Measurements from ENCODE around the gene NOP53.
A peak's percentile ranks its signal among the peaks of the same experiment; 100 is the strongest.

NOP53 gene

DNA sequence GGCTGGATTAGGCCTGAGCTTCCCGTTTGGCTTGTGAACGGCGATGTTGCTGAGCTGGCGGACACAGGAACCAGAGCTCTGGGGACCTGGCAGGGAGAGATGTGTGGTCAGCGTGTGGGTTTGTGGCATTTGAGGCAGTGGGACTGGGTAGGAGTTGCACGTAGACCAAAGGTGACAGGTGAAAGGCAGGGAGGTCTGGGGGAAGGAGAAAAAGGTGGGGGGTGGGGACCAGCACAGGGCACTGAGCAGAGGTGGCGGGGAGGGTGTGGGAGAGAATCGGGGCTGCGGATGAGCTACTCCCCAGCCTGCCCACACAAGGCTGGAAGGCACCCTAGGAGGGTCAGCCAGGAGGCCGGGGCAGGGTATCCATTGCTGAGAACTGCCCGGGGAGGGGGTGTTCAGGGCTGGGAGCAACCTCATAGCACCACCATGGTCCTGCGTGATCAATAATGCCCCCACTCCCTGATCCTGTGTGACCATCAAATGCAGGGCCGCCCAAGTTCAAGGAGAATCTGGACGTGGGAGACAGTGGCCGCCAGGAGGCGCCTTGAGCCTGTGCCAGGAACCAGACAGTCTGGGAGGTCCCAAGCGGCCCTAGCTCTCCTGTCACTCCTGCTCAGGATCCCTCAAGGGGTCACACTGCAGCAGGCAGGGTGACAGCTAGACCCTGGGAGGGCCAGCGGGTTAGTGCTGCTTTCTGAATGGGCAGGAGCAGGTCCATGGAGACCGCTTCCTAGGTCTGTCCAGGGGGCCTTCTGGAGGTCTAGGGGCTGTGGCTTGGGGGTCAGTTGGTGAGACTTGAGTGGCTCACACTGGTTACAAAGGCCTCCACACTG lies 20.4 kb downstream of the NOP53 start:
- H3K79me2 ChIP-seq (ENCODE audit: low read length) = no peaks in the 10 kb centered on the region

DNA sequence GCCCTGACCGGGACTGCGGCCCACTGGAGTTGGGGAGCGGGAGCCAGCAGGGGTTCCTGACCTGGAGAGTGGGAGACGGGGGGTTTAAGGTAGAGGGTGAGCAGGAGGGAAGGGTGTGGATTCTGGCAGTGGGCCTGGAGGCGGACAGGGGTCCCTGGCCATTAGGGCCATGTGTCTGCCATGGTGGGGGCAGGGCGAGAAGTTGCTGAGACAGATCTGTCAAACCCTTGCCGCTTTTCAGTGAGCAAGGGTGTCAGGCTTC lies 20.9 kb downstream of the NOP53 start:
- Histone ChIP-seq H3K27me3 (ENCODE audit: low read depth, low read length) (no peaks in the 10 kb centered on the region), H3K4me3 (ENCODE audit: low read length) (no peak overlapping the region), H3K4me2 (ENCODE audit: low read length) (no peak overlapping the region), H4K20me1 (ENCODE audit: insufficient read depth, low read length) (no peaks in the 10 kb centered on the region), H3K9ac (ENCODE audit: low read length) (no peak overlapping the region), H2AFZ (ENCODE audit: low read depth, low read length) (no peak overlapping the region), H3K36me3 (replicated peaks; ENCODE audit: low read depth, low read length) (no peaks in the 10 kb centered on the region), H3K79me2 (ENCODE audit: low read length) (no peaks in the 10 kb centered on the region), H3K27ac (ENCODE audit: low read length) (no peak overlapping the region), H3K9me3 (ENCODE audit: insufficient read depth, low read length) (no peaks in the 10 kb centered on the region), H3K4me1 (ENCODE audit: low read length) (peaks cover 52% of the 10 kb centered on the region)
- TF ChIP-seq, protein P1, sequence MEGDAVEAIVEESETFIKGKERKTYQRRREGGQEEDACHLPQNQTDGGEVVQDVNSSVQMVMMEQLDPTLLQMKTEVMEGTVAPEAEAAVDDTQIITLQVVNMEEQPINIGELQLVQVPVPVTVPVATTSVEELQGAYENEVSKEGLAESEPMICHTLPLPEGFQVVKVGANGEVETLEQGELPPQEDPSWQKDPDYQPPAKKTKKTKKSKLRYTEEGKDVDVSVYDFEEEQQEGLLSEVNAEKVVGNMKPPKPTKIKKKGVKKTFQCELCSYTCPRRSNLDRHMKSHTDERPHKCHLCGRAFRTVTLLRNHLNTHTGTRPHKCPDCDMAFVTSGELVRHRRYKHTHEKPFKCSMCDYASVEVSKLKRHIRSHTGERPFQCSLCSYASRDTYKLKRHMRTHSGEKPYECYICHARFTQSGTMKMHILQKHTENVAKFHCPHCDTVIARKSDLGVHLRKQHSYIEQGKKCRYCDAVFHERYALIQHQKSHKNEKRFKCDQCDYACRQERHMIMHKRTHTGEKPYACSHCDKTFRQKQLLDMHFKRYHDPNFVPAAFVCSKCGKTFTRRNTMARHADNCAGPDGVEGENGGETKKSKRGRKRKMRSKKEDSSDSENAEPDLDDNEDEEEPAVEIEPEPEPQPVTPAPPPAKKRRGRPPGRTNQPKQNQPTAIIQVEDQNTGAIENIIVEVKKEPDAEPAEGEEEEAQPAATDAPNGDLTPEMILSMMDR (IDR thresholded peaks at IDR 0.05; ENCODE audit: low read depth, low read length) = no peak
- no peak for TF ChIP-seq EZH2phosphoT487 (IDR thresholded peaks at IDR 0.05; ENCODE audit: low read depth)

More for the DNA sequence above, 20.4 kb downstream of the NOP53 start:
- Histone ChIP-seq H3K36me3 (replicated peaks; ENCODE audit: low read depth, low read length) (peaks cover under 1% of the 10 kb centered on the region), H3K27me3 (ENCODE audit: low read depth, low read length) (no peaks in the 10 kb centered on the region), H3K4me1 (ENCODE audit: low read length) (peaks cover 58% of the 10 kb centered on the region), H4K20me1 (ENCODE audit: insufficient read depth, low read length) (no peaks in the 10 kb centered on the region), H3K4me3 (ENCODE audit: low read length) (no peak overlapping the region), H3K9me3 (ENCODE audit: insufficient read depth, low read length) (no peaks in the 10 kb centered on the region), H3K27ac (ENCODE audit: low read length) (peak overlapping the region; percentile 6; the same call in 1 of the 2 replicates), H2AFZ (ENCODE audit: low read depth, low read length) (peak overlapping the region; percentile 39; the same call in 1 of the 2 replicates), H3K9ac (ENCODE audit: low read length) (peak overlapping the region; percentile 23; the same call in 1 of the 2 replicates), H3K4me2 (ENCODE audit: low read length) (peak overlapping the region; percentile 29)
- TF ChIP-seq, protein P1 (IDR thresholded peaks at IDR 0.05; ENCODE audit: low read depth, low read length) = peak; percentile 87
- TF ChIP-seq EZH2phosphoT487 (IDR thresholded peaks at IDR 0.05; ENCODE audit: low read depth) = no peak

DNA sequence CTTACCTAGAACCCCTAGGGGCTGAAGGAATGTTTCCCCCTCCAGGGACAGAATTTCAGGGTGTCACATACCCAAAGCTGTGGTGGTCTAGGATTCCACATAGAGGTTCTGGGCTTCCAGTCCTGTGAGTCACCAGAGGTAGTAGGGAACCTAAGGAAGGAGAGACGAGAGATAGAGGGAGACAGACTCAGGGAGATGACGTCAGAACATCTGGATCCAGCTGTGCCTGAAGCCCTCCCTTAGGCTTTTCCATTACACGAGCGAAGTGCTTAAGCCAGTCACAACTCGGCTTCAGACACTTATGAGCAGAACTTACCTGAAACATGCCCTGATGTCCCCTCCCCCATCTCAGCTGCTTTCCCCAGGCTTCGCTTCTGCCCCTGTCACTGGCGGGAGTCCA lies 21.3 kb downstream of the NOP53 start:
- H3K27ac ChIP-seq (ENCODE audit: low read length) = no peak overlapping the region
- no peak for TF ChIP-seq EZH2phosphoT487 (IDR thresholded peaks at IDR 0.05; ENCODE audit: low read depth)
- TF ChIP-seq, protein P1 (IDR thresholded peaks at IDR 0.05; ENCODE audit: low read depth, low read length) = no peak
- no peaks in the 10 kb centered on the region for H3K9me3 ChIP-seq (ENCODE audit: insufficient read depth, low read length)
- H3K79me2 ChIP-seq (ENCODE audit: low read length) = no peaks in the 10 kb centered on the region
- H3K36me3 ChIP-seq (replicated peaks; ENCODE audit: low read depth, low read length) = no peaks in the 10 kb centered on the region
- H3K4me1 ChIP-seq (ENCODE audit: low read length) = peaks cover 48% of the 10 kb centered on the region
- no peak overlapping the region for H2AFZ ChIP-seq (ENCODE audit: low read depth, low read length)
- H3K9ac ChIP-seq (ENCODE audit: low read length) = no peak overlapping the region
- H3K4me2 ChIP-seq (ENCODE audit: low read length) = no peak overlapping the region
- H3K4me3 ChIP-seq (ENCODE audit: low read length) = no peak overlapping the region
- H4K20me1 ChIP-seq (ENCODE audit: insufficient read depth, low read length) = no peaks in the 10 kb centered on the region
- H3K27me3 ChIP-seq (ENCODE audit: low read depth, low read length) = no peaks in the 10 kb centered on the region

DNA sequence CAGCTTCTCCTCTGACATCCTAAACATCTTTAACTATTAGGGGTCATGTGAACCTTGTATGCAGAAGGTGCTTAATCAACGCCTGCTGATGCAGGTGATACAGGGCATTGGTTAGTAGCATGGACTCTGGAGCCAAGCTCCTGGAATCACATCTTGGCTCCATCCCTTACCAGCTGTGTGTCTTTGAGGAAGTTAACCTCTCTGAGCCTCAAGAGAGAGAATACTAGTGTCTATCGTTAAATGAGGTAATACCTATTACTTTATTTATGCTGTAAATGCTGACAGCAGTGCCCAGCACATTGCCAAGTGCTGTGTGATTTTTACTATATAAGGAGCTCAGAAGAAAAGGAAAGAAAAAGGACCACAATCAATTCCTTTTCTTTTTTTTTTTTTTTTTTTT lies 22.0 kb downstream of the NOP53 start:
- Histone ChIP-seq H3K4me1 (ENCODE audit: low read length) (peaks cover 42% of the 10 kb centered on the region), H2AFZ (ENCODE audit: low read depth, low read length) (no peak overlapping the region), H4K20me1 (ENCODE audit: insufficient read depth, low read length) (no peaks in the 10 kb centered on the region), H3K27me3 (ENCODE audit: low read depth, low read length) (no peaks in the 10 kb centered on the region), H3K4me3 (ENCODE audit: low read length) (no peak overlapping the region), H3K36me3 (replicated peaks; ENCODE audit: low read depth, low read length) (no peaks in the 10 kb centered on the region), H3K4me2 (ENCODE audit: low read length) (no peak overlapping the region), H3K9ac (ENCODE audit: low read length) (no peak overlapping the region), H3K27ac (ENCODE audit: low read length) (no peak overlapping the region), H3K9me3 (ENCODE audit: insufficient read depth, low read length) (no peaks in the 10 kb centered on the region), H3K79me2 (ENCODE audit: low read length) (no peaks in the 10 kb centered on the region)
- TF ChIP-seq EZH2phosphoT487 (IDR thresholded peaks at IDR 0.05; ENCODE audit: low read depth) = no peak
- TF ChIP-seq, protein P1 (IDR thresholded peaks at IDR 0.05; ENCODE audit: low read depth, low read length) = no peak

Data from OCI-LY3 (cell line).